ENCODE results near the gene CYBB. TPM values are rescaled to one million over a fixed set of nuclear protein-coding genes. Genes with fewer than 3 reads are reported as not detected.

The CYBB gene
- polyA plus RNA-seq, 1 experiment, result not detected

DNA sequence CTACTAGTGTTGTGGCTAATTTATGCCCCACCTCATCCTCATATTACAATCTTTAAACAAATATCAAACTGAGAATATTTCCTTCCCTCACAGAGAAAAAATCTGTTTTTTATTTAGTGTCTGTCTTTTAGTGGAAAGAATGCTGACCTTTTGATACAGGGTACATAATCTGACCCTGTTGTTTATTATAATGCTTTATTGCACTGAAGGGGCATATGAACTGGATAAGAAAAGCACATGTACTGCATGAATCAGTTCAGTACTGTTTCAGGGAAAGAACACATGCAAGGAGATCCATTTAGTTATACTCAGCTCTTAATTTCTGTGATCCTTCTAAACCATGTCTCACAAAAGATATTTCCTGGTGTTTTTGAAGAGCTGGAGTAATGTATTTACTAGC is 83.0 kb downstream of the CYBB start:
- ChIA-PET POLR2A (no interaction called here), CTCF (no interaction called here)
- no peak for DNase-seq (ENCODE audit: low read depth, low spot score)
- Histone ChIP-seq H3K4me3 (ENCODE audit: low read depth, low read length) (no peak overlapping the region), H3K27me3 (ENCODE audit: control insufficient read depth, insufficient read depth, low read length) (no peaks in the 10 kb centered on the region), H3K9me3 (ENCODE audit: control insufficient read depth, insufficient read depth, low read length) (no peaks in the 10 kb centered on the region), H3K27ac (ENCODE audit: low read depth, low read length) (no peak overlapping the region)
- TF ChIP-seq CTCF (IDR thresholded peaks at IDR 0.05; ENCODE audit: low read depth, low read length), result no peak

Other genes with a start within 250 kb of the CYBB start
- gene LANCL3, start 208.4 kb upstream of the CYBB start, polyA plus RNA-seq (2011; rRNA removed), result 0.01 and 0.06 TPM in 2 replicates
- 0.07 and 0.11 TPM in 2 replicates for gene XK, start 94.3 kb upstream of the CYBB start, polyA plus RNA-seq (2011; rRNA removed)
- gene DYNLT3, start 67.5 kb downstream of the CYBB start, polyA plus RNA-seq (2011; rRNA removed), result 20.3 and 28.6 TPM in 2 replicates
- gene SYTL5, start 226.5 kb downstream of the CYBB start, polyA plus RNA-seq (2011; rRNA removed), result 2.1 and 2.3 TPM in 2 replicates